Endometrial microvascular endothelial cells (primary cell): ENCODE results near the gene SPTB. TPM values are rescaled to one million over a fixed set of nuclear protein-coding genes. Genes with fewer than 3 reads are reported as not detected.

Experiments used
- in situ Hi-C: cut with HindIII; loops from 2 replicates; pipeline ENCODE4 v1.10.0; 2017; ENCODE audit warnings: low sequenced_read_pairs, low pct_unique_long_range_greater_than_20kb; ENCODE audit errors: inconsistent ontology term
- total RNA-seq: library from RNA; depleted of rRNA; stranded (reverse); fragments of >200 nt; gene quantifications from one replicate; pipeline ENCODE4 v1.2.3, GENCODE V29; 2015; ENCODE audit errors: inconsistent ontology term

SPTB gene
- total RNA-seq, 1 donor from 2014 or later = not detected

GRCh38 chr14:64746298-64747250 lies 133.1 kb downstream of the SPTB start:
- in situ Hi-C loops = no loop called here

- in situ Hi-C loops = no loop called here
Measured at GRCh38 chr14:64745511-64746091, 134.1 kb downstream of the SPTB start.

GRCh38 chr14:64743061-64743460 lies 136.6 kb downstream of the SPTB start:
- in situ Hi-C loops = no loop called here

- in situ Hi-C loops = no loop called here
Measured at GRCh38 chr14:64741961-64742360, 137.7 kb downstream of the SPTB start.

GRCh38 chr14:64741200-64741599 lies 138.5 kb downstream of the SPTB start:
- in situ Hi-C loops = no loop called here

GRCh38 chr14:64738281-64738804 lies 141.4 kb downstream of the SPTB start:
- in situ Hi-C loops = no loop called here

GRCh38 chr14:64737391-64738280 lies 142.1 kb downstream of the SPTB start:
- in situ Hi-C loops = no loop called here

- in situ Hi-C loops = no loop called here
Measured at GRCh38 chr14:64736271-64737169, 143.2 kb downstream of the SPTB start.

- in situ Hi-C loops = no loop called here
Measured at GRCh38 chr14:64734990-64735389, 144.7 kb downstream of the SPTB start.

- in situ Hi-C loops = no loop called here
Measured at GRCh38 chr14:64733899-64734298, 145.8 kb downstream of the SPTB start.

GRCh38 chr14:64733321-64733720 lies 146.4 kb downstream of the SPTB start:
- in situ Hi-C loops = no loop called here

GRCh38 chr14:64732536-64733120 lies 147.1 kb downstream of the SPTB start:
- in situ Hi-C loops = no loop called here

- in situ Hi-C loops = no loop called here
Measured at GRCh38 chr14:64732066-64732465, 147.6 kb downstream of the SPTB start.

- in situ Hi-C loops = no loop called here
Measured at GRCh38 chr14:64731141-64731581, 148.5 kb downstream of the SPTB start.

- in situ Hi-C loops = no loop called here
Measured at GRCh38 chr14:64730681-64731080, 149.0 kb downstream of the SPTB start.

GRCh38 chr14:64730061-64730440 lies 149.7 kb downstream of the SPTB start:
- in situ Hi-C loops = no loop called here

- in situ Hi-C loops = no loop called here
Measured at GRCh38 chr14:64729386-64730060, 150.2 kb downstream of the SPTB start.
